Calu3 (cell line): ENCODE results near the gene FFAR1. TPM values are rescaled to one million over a fixed set of nuclear protein-coding genes. Genes with fewer than 3 reads are reported as not detected.
"Not testable (repeated sequence)": the region's sequence is repeated elsewhere in the genome, so short reads cannot be mapped to it uniquely, and the experiment has no call there.

Source experiments
- BruUV-seq: library from RNA; stranded (reverse); fragments of 400-500 nt; replicated peaks from 2 replicates; lab custom pipeline; 2021; lab: Mats Ljungman, UMichigan
- CTCF ChIA-PET: fragments of 300-600 bp; sonication (Branson Sonifier 250); formaldehyde crosslinking; loops from one replicate; lab custom pipeline; 2022; ENCODE audit warnings: antibody characterized with exemption; lab: Charles Lee
- DNase-seq: peaks from one replicate; pipeline ENCODE4 v3.0.0; 2022
- H3K27ac Mint-ChIP-seq: one replicate; pipeline ENCODE4 v1.8.0; 2022; ENCODE audit warnings: mixed read lengths; ENCODE audit not compliant: unreplicated experiment
- H3K27me3 Mint-ChIP-seq: one replicate; pipeline ENCODE4 v1.8.0; 2022; ENCODE audit warnings: mixed read lengths; ENCODE audit not compliant: unreplicated experiment
- H3K36me3 Mint-ChIP-seq: one replicate; pipeline ENCODE4 v1.8.0; 2022; ENCODE audit warnings: mild to moderate bottlenecking, moderate library complexity, mixed read lengths; ENCODE audit not compliant: insufficient read depth, unreplicated experiment
- H3K4me1 Mint-ChIP-seq: one replicate; pipeline ENCODE4 v1.8.0; 2022; ENCODE audit warnings: mild to moderate bottlenecking, low read depth, mixed read lengths; ENCODE audit not compliant: unreplicated experiment
- H3K4me3 Mint-ChIP-seq: one replicate; pipeline ENCODE4 v1.8.0; 2022; ENCODE audit warnings: mild to moderate bottlenecking, low read depth, moderate library complexity, mixed read lengths; ENCODE audit not compliant: unreplicated experiment
- H3K9me3 Mint-ChIP-seq: one replicate; pipeline ENCODE4 v1.8.0; 2022; ENCODE audit warnings: low read depth, mixed read lengths; ENCODE audit not compliant: unreplicated experiment
- intact Hi-C: fragments of 100-400 bp; cut with micrococcal nuclease; formaldehyde crosslinking; loops from one replicate; pipeline ENCODE4 v1.10.0; 2022; ENCODE audit not compliant: unreplicated experiment
- total RNA-seq: library from RNA; stranded (reverse); gene quantifications from 2 replicates; pipeline ENCODE4 v1.2.3, GENCODE V29; 2022
- TF ChIP-seq, protein P1 (sequence below): fragments of 200-600 bp; IDR thresholded peaks from one replicate; pipeline ENCODE4 v1.8.0; 2022; ENCODE audit warnings: antibody characterized with exemption; ENCODE audit not compliant: unreplicated experiment

FFAR1 gene
- total RNA-seq, 1 experiment from 2014 or later: not detected

DNA sequence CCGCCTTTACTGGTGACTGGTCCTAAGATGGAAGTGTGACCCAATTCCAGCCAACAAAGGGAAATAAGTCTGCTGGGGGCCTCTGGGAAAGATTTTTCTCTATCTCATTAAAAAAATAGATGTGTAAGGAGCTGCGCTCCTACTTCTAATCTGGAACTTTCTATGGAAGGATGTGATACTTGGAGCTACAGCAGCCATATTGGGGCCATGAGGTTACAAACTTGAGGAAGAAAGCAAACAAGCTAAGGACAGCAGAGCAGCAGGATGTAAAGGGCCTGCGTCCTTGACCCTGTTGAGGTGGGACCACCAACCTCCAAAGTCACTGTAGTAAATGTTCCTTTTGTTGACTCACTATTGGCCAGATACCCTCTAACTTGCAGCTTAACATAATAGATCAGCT lies 30.7 kb downstream of the FFAR1 start:
- Mint-ChIP-seq H3K4me3 (no peak overlapping the region), H3K27me3 (peaks cover 75% of the 10 kb centered on the region), H3K4me1 (peaks cover 11% of the 10 kb centered on the region), H3K36me3 (no peaks in the 10 kb centered on the region), H3K9me3 (peaks cover 6% of the 10 kb centered on the region), H3K27ac (no peak overlapping the region)
- intact Hi-C loops: no loop called here
- CTCF ChIA-PET: interaction anchor here (1.4 kb wide), 1 partner anchor 13 kb away, joined by 4 read pairs; no protein-coding TSS in a partner anchor
- DNase-seq: no peak
- TF ChIP-seq, protein P1, sequence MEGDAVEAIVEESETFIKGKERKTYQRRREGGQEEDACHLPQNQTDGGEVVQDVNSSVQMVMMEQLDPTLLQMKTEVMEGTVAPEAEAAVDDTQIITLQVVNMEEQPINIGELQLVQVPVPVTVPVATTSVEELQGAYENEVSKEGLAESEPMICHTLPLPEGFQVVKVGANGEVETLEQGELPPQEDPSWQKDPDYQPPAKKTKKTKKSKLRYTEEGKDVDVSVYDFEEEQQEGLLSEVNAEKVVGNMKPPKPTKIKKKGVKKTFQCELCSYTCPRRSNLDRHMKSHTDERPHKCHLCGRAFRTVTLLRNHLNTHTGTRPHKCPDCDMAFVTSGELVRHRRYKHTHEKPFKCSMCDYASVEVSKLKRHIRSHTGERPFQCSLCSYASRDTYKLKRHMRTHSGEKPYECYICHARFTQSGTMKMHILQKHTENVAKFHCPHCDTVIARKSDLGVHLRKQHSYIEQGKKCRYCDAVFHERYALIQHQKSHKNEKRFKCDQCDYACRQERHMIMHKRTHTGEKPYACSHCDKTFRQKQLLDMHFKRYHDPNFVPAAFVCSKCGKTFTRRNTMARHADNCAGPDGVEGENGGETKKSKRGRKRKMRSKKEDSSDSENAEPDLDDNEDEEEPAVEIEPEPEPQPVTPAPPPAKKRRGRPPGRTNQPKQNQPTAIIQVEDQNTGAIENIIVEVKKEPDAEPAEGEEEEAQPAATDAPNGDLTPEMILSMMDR: no peak
- BruUV-seq: no TSS peak

DNA sequence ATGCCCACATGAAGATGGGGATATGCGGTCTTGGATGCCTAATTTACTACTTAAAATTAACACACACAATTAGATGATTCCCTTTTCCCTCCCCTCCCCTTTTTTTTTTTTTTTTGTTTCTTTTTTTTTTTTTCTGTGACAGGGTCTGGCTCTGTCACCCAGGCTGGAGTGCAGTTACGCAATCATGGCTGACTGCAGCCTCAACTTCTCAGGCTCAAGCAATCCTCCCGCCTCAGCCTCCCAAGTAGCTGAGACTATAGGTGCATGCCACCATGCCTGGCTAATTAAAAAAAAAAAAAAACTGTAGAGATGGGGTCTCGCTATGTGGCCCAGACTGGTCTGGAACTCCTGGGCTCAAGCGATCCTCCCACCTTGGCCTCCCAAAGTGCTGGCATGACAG lies 31.8 kb downstream of the FFAR1 start:
- intact Hi-C loops, CTCF ChIA-PET, H3K36me3 Mint-ChIP-seq, H3K4me3 Mint-ChIP-seq, H3K9me3 Mint-ChIP-seq, DNase-seq, BruUV-seq, H3K27ac Mint-ChIP-seq: not testable (repeated sequence)
- Mint-ChIP-seq H3K27me3 (peaks cover 65% of the 10 kb centered on the region), H3K4me1 (peaks cover 11% of the 10 kb centered on the region)

DNA sequence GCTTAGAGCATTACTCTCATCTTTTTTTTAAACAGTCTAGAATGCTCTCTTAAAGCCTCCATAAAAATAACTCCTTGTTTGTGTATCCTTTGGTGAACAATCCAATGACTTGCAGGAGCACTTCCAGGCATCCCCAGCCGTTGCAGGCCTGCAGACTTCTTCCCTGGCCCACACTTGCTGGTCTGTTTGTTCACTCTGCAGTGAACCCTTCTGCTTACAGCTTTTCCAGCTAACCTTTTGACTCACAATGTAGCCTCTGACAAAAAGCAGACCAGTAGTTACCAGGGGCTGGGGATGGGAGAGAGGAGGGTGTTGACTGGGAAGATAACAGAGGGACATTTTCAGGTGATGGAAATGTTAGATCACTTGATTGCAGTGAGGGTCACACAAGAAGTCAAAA lies 32.3 kb downstream of the FFAR1 start:
- H3K36me3 Mint-ChIP-seq: no peaks in the 10 kb centered on the region
- no peak overlapping the region for H3K27ac Mint-ChIP-seq
- no peak for DNase-seq
- BruUV-seq: no TSS peak
- intact Hi-C loops: no loop called here
- peaks cover 9% of the 10 kb centered on the region for H3K9me3 Mint-ChIP-seq
- peaks cover 7% of the 10 kb centered on the region for H3K4me1 Mint-ChIP-seq
- peaks cover 60% of the 10 kb centered on the region for H3K27me3 Mint-ChIP-seq
- CTCF ChIA-PET: no interaction called here
- no peak overlapping the region for H3K4me3 Mint-ChIP-seq
- TF ChIP-seq, protein P1: no peak

DNA sequence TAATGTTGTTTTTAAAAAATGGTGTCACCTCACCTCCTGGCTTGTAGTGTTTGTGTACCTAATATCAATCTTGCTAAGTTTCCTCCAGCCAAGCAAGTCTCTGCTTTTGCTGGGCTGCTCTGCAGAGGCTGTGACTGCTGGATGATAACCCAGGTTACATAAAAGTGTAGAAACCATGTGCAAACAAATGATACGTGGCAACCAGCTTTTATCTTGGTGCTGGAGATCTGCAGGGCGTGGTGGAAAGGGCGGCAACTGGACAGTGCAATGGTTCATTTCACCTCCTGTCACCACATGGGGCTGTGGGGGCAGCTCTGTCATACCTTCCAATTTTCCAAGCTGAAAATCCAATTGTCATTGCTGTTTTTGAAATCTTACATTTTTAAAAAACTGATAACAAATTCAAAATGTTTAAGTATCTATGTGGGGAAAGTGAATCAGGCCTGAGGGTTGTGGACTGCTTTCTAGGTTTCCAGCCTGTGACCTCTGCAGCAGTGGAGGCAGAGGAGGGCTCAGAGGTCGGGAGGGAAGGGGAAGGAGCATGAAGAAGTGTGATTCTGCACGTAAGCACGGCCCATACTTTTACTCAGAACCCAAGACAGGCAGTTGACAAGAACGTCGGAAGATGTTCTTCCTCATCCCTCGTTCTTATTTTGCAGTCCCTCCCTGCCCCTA lies 32.9 kb downstream of the FFAR1 start:
- Mint-ChIP-seq H3K36me3 (no peaks in the 10 kb centered on the region), H3K27me3 (peaks cover 54% of the 10 kb centered on the region), H3K4me1 (peaks cover 1% of the 10 kb centered on the region), H3K4me3 (no peak overlapping the region), H3K27ac (no peak overlapping the region), H3K9me3 (peaks cover 6% of the 10 kb centered on the region)
- intact Hi-C loops: no loop called here
- no peak for DNase-seq
- TF ChIP-seq, protein P1: no peak
- no TSS peak for BruUV-seq
- CTCF ChIA-PET: no interaction called here

DNA sequence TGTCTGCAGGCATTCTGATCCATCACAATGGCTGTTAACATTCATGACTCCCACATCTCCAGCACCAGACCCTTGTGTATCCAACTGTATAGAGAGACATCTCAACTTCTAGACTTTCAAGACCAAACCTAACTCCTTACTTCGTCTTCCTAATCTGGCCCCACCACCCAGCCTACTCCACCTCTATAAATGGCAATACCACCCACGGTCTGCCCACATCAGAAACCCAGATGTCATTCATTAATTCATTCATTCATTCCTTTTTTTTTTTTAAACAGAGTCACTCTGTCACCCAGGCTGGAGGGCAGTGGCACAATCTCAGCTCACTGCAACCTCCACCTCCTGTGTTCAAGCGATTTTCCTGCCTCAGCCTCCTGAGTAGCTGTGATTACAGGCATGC lies 33.6 kb downstream of the FFAR1 start:
- no peak for DNase-seq
- no peaks in the 10 kb centered on the region for H3K36me3 Mint-ChIP-seq
- no peak overlapping the region for H3K27ac Mint-ChIP-seq
- peaks cover 7% of the 10 kb centered on the region for H3K9me3 Mint-ChIP-seq
- CTCF ChIA-PET: interaction anchor here (0.7 kb wide), 1 partner anchor 386 kb away, joined by 4 read pairs; no protein-coding TSS in a partner anchor
- H3K27me3 Mint-ChIP-seq: peaks cover 48% of the 10 kb centered on the region
- H3K4me3 Mint-ChIP-seq: no peak overlapping the region
- BruUV-seq: no TSS peak
- intact Hi-C loops: no loop called here
- TF ChIP-seq, protein P1: no peak
- H3K4me1 Mint-ChIP-seq: no peaks in the 10 kb centered on the region
